Left ventricle myocardium inferior (tissue), 1 donor: ENCODE results near the gene FRAT2. TPM values are rescaled to one million over a fixed set of nuclear protein-coding genes. Genes with fewer than 3 reads are reported as not detected.

Experiments used
- DNase-seq: peaks from one replicate; pipeline ENCODE4 v3.0.0-alpha.2; 2020
- H3K27ac ChIP-seq: fragments of 200-600 bp; replicated peaks from 2 replicates; pipeline ENCODE4 v1.8.0; 2021
- H3K27me3 ChIP-seq: fragments of 200-600 bp; 2 replicates; pipeline ENCODE4 v1.8.0; 2021; ENCODE audit warnings: low read depth
- H3K36me3 ChIP-seq: fragments of 200-600 bp; 2 replicates; pipeline ENCODE4 v1.8.0; 2021
- H3K4me1 ChIP-seq: fragments of 200-600 bp; 2 replicates; pipeline ENCODE4 v1.8.0; 2021
- H3K4me3 ChIP-seq: fragments of 200-600 bp; 2 replicates; pipeline ENCODE4 v1.8.0; 2021; ENCODE audit warnings: mild to moderate bottlenecking, moderate library complexity
- H3K9me3 ChIP-seq: fragments of 200-600 bp; replicated peaks from 2 replicates; pipeline ENCODE4 v1.8.0; 2021
- CTCF ChIP-seq: fragments of 200-600 bp; IDR thresholded peaks from 2 replicates; pipeline ENCODE4 v1.8.0; 2021; ENCODE audit warnings: antibody characterized with exemption, mild to moderate bottlenecking, borderline replicate concordance
- intact Hi-C: fragments of 100-400 bp; cut with micrococcal nuclease; formaldehyde crosslinking; loops from one replicate; pipeline ENCODE4 v1.11.0; 2022
- total RNA-seq: library from RNA; stranded (reverse); fragmentation: NEBNext Ultra II Directional; extraction: Animal tissue kit (Norgen Biotek cat#: 25700); gene quantifications from one replicate; pipeline ENCODE4 v1.2.1, GENCODE V29; 2021
- donor health status: DM: no; HTN: yes; CAD: no; lungs with severe emphysema.

FRAT2 gene
- total RNA-seq, 1 donor from 2014 or later, result 5.9 TPM

- Histone ChIP-seq H3K9me3 (no peaks in the 10 kb centered on the region), H3K4me1 (no peaks in the 10 kb centered on the region), H3K36me3 (peaks cover 71% of the 10 kb centered on the region), H3K27me3 (no peaks in the 10 kb centered on the region), H3K4me3 (no peak overlapping the region), H3K27ac (no peak overlapping the region)
- intact Hi-C loops, result no loop called here
- DNase-seq, result no peak
- TF ChIP-seq CTCF, result no peak
Observed at GRCh38 chr10:97378933-97379921, 44.7 kb upstream of the FRAT2 start.

- Histone ChIP-seq H3K36me3 (peaks cover 82% of the 10 kb centered on the region), H3K4me1 (no peaks in the 10 kb centered on the region), H3K27me3 (no peaks in the 10 kb centered on the region), H3K9me3 (no peaks in the 10 kb centered on the region), H3K27ac (no peak overlapping the region), H3K4me3 (no peak overlapping the region)
- TF ChIP-seq CTCF, result no peak
- intact Hi-C loops, result no loop called here
- DNase-seq, result no peak
Observed at GRCh38 chr10:97376413-97376812, 41.9 kb upstream of the FRAT2 start.

- TF ChIP-seq CTCF, result no peak
- Histone ChIP-seq H3K4me1 (no peaks in the 10 kb centered on the region), H3K4me3 (no peak overlapping the region), H3K27me3 (no peaks in the 10 kb centered on the region), H3K36me3 (peaks cover 86% of the 10 kb centered on the region), H3K9me3 (no peaks in the 10 kb centered on the region), H3K27ac (no peak overlapping the region)
- DNase-seq, result no peak
- intact Hi-C loops, result no loop called here
Observed at GRCh38 chr10:97373456-97373855, 38.9 kb upstream of the FRAT2 start.

GRCh38 chr10:97372233-97372875 lies 37.8 kb upstream of the FRAT2 start:
- Histone ChIP-seq H3K4me3 (no peak overlapping the region), H3K9me3 (no peaks in the 10 kb centered on the region), H3K4me1 (peaks cover 4% of the 10 kb centered on the region), H3K27ac (no peak overlapping the region), H3K36me3 (peaks cover 82% of the 10 kb centered on the region), H3K27me3 (no peaks in the 10 kb centered on the region)
- TF ChIP-seq CTCF, result no peak
- no peak for DNase-seq
- intact Hi-C loops, result no loop called here

- no peak for DNase-seq
- Histone ChIP-seq H3K4me1 (peaks cover 9% of the 10 kb centered on the region), H3K9me3 (no peaks in the 10 kb centered on the region), H3K4me3 (no peak overlapping the region), H3K27me3 (no peaks in the 10 kb centered on the region), H3K36me3 (peaks cover 78% of the 10 kb centered on the region), H3K27ac (no peak overlapping the region)
- TF ChIP-seq CTCF, result no peak
- intact Hi-C loops, result no loop called here
Observed at GRCh38 chr10:97371696-97372095, 37.2 kb upstream of the FRAT2 start.
